HG03521 (cell line): Measurements from ENCODE around the gene EPB41L4A.
"Not testable (repeated sequence)": the region's sequence is repeated elsewhere in the genome, so short reads cannot be mapped to it uniquely, and the experiment has no call there.

Experiments used
- ATAC-seq: cut with Tn5 transposase; IDR thresholded peaks from one replicate; pipeline ENCODE4 v1.9.1; 2021; ENCODE audit warnings: mild to moderate bottlenecking, moderate library complexity; ENCODE audit not compliant: unreplicated experiment

Gene EPB41L4A

DNA sequence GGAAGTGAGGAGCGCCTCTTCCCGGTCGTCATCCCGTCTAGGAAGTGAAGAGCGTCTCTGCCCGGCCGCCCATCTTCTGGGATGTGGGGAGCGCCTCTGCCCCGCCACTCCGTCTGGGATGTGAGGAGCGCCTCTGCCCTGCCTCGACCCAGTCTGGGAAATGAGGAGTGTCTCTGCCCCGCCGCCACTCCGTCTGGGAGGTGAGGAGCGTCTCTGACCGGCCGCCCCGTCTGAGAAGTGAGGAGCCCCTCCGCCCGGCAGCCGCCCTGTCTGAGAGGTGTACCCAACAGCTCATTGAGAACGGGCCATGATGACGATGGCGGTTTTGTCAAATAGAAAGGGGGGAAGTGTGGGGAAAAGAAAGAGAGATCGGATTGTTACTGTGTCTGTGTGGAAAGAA lies 58.3 kb downstream of the EPB41L4A start:
- not testable (repeated sequence) for ATAC-seq

DNA sequence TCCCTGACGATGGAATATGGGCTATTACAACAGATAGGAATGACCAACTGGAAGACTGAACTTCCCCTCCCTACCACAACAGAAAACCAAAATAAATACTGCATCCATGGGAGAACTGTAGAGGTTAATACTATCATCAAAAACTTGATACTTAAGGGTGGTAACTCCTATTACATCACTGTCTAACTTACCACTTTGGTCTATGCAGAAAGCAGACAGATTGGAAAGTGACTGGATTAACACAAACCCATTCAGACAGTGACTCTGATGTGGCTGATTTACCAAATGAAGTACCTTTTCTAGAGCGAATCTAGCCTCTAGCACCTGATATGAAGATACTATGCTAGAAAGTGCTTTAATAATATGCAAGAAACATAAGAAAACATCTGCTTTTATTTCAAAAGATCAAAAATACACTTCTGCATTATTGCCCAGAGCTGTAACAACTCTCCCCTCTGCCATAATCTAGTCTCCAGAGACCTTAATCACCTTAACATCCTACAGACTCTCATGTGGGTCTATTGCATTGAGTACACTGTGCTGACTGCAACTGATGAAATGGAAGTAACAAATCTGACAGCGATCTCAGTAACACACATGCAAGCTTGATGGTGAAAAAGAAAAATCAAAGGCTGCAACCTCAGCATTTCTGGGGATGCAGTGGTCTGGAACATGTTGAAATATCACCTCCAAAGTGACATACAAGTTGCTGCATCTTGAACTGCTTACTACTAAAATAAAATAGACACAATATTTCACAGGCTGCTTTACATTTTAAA lies 62.7 kb downstream of the EPB41L4A start:
- ATAC-seq: no peak

DNA sequence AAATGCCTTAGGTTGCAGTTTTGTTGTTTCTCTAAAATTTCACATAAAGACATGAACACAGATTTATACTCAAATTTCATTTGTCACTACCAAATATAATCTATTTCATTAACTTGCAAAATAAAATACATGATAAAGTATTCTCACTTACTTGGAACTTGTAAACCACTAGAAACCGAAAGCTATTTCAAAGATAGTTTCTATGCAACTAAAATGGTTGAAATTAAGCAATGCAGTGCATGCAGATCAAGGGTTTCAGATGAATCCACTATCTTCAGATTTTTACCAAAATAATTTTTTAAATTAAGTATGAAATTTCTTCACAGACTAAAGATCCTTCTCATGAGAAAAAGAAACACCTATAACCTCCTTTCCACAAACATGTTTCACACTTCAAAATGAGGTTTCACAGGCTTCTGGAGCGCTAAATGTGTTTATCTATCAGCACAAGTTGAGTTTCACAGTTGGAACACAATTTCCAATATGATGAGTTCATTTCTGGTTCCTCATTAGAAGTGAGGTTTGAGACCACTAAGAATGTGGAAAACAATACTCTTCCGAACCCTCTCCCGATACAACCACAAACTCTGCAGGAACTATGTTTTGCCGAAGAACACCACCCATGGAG lies 63.9 kb downstream of the EPB41L4A start:
- no peak for ATAC-seq

DNA sequence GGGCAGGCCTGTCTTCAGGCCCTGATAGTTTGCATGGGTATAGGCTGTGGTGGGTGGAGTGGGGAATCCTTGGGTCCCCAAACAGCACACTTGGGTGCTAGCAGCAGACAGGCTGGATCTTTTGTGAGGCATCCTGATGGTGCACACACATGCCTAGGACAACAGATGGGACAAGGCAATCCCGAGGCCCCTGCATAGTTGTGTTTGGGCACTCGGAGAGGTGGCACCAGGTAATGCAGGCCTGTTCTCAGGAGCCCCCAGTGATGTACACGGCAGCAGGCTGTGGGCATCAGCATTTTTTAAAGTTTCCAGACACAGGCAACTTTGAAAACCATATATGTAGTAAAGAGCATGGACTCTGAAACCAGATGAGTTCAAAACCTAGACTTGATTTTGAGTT lies 65.4 kb downstream of the EPB41L4A start:
- ATAC-seq: no peak

DNA sequence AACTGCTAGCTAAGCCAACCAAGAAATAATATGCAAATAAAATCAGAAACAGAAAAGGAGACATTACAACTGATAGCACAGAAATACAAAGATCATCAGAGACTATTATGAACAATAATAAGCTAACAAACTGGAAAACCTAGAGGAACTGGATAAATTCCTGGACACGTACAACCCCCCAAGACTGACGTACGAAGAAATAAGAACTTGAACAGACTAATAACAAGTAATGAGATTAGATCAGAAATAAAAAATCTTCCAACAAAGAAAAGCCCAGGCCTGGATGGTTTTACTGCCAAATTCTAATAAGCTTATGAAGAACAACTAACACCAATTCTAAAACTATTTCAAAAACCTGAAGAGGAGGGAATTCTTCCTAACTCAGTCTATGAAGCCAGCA lies 67.9 kb downstream of the EPB41L4A start:
- no peak for ATAC-seq

DNA sequence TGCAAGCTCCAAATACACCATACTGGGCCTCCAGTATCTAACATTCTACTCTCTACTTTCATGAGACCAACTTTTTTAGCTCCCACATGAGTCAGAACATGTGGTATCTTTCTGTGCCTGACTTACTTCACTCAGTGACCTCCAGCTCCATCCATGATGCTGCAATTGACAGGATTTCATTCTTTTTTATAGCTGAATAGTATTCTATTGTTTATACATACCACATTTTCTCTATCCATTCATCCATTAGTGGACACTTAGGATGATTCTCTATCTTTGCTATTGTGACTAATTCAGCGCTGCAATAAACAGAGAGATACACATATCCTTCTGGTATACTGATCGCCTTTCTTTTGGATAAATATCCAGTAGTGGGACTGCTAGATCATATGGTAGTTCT lies 68.5 kb downstream of the EPB41L4A start:
- no peak for ATAC-seq

DNA sequence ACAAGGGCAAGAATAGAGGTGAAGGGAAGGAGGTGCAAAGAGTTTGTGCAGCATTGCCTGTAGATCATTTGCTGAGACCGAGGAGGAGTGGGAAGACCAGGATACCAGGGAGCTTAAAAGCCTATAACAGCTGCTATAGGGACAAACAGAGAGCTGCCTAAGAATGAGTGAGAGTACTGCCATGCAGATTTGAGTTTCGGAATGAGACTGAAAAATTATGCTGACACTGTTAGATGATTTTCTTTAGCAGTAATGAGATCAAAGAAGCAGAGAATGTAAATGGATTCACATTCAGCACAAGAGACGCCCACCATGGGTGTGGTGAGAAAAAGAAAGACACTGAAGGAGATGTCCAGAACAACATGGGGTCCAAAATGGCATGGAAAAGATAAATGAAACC lies 69.7 kb downstream of the EPB41L4A start:
- no peak for ATAC-seq

DNA sequence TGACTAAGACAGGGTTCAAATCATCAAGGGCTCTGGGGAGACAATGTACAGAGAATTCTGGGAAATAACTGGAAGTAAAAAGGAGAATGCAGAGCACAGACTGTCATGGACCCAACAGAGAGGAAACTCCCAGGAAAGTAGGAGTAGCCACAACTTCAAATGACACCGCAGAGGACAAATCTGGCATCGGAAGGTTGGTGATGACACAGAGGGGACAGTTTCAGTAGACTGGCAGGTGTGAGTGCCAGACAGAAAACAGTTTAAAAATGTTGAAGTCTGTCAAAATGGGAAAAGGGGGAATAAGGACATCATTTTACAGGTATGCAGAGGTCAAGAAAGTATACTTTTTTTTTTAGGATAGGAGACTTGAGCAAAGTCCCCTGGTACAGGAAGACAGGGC lies 70.2 kb downstream of the EPB41L4A start:
- no peak for ATAC-seq

DNA sequence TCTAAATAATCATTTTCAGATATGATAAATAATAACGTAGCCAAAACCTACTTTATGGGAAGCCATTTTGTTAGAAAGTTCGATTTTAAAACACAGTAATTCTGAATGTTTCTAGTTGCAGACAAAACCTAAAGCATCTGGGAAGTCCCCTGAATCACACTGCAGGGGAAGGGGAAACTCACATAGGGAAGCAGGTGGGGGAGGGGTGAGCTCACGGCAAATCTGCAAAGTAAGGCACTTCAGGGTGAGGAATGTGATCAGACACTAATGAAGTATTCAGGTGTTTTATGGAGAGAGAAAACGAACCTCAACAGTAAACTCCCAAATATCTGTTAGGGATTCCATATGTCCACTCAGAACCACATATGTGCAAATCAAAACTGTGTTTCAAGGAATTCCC lies 70.7 kb downstream of the EPB41L4A start:
- no peak for ATAC-seq

DNA sequence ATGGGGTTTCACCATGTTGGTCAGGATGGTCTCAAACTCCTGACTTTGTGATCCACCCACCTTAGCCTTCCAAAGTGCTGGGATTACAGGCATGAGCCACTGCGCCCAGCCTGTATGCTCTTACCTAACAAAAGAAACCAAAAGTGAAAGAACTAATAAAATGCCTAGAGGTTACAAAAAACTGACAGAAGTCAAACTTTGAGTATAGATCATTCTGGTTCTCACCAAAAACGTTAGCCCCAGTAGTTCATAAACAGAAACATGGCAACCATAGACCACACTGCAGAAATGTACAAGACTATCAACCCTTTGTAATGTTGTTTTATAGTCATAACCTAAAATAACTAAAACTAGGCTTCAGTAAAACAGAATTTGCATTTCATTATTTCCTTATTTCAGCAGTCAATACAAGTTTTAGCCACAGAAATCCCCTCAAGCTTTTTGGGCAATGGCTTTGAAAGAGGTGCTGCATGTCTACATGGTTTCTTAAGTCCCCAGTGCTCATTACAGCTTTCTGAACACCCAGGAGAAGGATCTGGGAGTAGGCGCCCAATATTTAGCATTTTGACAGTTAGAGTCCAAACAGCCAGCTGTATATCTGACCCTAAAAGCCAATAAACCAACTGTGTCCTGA lies 72.5 kb downstream of the EPB41L4A start:
- no peak for ATAC-seq

DNA sequence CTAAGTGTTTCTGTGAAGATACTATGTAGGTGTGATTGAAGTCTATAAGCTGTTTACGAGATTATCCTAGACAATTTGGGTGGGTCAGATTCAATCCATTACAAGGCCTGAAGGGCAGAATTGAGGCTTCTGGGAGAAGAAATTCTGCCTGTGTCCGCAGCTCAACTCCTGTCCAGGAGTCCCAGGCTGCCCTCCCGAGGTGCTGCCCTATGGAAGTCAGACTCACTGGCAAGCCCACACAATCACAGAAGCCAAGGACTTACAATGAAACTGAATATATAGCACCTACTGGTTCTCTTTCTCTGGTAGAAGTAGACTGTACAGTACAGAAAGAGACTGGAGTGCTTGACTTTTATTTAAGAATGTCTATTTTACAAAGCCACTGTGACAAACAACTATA lies 74.5 kb downstream of the EPB41L4A start:
- no peak for ATAC-seq

DNA sequence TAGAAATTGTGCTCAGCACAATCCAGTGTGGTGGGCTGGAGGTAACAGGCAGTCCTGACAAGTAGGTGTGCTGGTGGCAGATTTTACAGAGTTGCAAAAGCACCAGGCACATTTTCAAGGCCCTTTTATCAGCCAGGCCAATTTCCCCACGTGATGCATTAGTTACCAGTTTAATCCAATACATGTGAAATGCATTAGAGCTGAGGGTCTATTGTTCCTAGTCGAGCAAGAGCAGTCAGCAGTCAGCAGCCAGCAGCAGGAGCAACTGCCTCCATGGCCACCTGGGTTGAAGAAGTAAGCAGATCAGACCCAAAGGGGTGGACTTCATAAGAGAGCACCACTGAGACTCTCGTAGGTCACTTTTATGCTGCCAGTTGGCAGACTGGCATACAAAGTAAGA lies 76.7 kb downstream of the EPB41L4A start:
- no peak for ATAC-seq

DNA sequence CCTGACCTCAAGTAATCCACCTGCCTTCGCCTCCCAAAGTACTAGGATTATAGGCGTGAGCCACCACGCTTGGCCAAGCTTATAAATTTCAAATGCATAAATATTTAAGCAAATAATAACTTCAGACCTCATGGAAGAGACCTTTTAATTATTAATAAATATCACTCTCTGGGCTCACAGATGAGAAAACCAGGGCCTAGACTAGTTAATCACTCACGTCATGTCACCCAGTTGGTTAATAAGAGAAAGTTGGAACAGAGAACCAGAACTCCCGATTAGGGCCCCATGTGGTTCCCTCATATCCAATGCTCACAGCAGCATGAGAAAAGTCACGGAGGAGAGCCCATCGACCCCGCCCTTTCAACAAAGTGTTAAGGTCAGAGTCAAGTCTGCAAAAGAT lies 79.3 kb downstream of the EPB41L4A start:
- no peak for ATAC-seq

DNA sequence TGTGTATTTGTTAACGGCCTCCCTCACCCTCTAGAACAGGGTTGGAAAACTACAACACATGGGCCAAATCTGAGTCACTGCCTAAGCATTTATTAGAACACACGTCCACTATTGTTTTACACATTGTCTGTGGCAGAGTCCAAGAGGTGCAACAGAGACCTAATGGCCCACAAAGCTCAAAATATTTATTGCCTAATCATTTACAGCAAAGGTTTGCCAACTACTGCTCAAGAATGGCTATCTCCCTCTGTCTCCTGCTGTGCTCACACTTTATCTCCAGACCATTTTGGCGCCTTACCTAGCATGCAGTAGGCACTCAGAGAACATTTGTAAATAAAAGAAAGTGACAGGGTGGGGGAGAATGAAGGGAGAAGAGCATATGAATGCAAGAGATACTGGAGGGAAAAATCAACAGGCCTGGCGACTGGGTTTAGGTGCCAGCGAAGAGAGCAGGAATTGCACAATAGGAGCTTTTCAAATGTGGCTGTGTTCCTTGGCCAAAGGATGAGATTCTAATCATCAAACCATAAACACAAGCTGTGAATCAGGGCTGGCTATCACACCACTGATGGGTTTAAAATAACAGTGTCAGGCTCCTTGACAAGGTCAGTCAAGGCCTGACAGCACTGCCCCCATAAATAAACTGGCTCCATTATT lies 80.3 kb downstream of the EPB41L4A start:
- no peak for ATAC-seq

DNA sequence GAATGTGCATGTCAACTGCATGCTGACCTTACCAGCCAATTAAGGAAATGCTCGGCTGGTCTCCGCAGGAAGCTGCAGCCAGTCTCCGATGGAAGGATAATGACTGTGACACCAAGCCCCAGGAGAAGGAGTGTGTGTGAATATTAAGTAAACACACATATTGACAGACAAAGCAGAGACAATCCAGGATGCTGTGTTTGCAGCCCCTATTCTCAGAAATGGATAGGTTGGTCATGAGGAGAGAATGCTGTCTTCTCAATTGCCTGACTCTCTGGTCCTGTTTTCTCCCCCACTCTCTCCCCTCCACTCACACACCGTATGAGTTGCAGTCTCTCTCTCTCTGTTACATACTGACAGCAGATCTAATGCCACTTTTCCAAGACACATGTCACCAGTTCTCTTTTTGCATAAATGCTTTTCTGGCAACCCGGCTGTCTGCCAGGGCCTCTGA lies 85.7 kb downstream of the EPB41L4A start:
- ATAC-seq: no peak

DNA sequence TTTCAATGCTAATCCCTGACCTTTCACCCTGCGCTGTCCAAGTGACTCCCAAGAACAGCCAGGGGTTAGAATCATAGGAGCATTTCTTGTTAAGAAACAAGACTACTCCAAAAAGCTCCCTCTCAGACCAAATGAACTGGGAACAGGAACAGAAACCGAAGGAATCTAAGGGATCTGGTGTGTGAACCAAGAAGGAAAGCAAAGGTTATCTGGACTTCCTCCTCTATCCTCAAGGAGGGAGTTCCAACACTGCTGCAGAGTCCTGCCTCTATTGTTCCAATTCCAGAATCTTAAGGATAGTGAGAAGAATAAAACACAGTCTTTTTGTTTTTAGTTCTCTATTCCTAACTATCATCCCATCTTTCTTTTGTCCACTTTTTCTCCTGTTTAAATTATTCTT lies 87.2 kb downstream of the EPB41L4A start:
- no peak for ATAC-seq

DNA sequence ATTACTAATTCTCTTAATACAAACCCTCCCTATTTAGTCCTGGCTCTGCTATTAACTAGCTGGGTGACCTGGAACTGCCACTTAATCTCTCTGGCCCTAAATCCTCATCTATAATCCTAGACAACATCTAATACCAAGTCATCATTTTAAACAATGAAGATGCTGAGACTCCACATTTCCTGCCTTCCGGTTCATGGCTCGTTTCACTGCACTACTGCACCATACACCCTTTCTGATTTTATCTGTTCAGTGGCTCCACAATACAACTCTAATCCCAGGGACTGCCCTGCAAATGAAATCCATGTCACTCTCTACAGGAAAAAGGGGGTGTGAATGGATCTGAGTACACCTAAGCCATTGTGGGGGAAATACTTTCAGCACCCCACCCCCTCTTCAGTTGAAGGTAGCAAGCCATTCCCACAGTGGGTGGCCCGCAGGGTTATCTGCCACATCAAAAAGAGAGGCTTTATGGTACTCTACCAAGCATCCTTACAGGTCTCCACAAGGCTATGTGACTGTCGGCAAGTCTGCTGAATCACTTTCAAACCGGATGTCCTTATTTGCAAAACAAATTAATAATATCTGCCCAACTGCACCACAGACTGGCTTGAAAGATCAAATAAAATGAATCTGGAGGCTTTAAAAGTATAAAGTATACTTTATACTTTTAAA lies 89.5 kb downstream of the EPB41L4A start:
- ATAC-seq: peak; percentile 89

DNA sequence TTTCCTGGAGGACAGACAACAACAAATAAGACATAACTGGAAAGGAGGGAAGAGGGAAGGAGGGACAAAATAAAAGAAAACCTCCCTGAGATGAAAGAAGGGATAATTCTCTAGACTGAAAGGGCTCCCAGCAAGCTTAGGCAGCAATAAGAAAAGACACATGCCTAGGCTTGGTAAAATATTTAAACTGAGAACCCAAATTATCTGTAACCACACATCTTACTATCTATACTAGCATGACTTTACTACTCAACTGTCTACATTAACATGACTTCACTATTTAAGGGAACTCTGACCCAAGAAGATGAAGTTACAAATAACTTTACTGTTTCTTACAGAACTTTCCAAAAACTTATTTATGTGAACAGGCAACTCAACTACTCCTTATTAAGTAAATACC lies 95.9 kb downstream of the EPB41L4A start:
- no peak for ATAC-seq

DNA sequence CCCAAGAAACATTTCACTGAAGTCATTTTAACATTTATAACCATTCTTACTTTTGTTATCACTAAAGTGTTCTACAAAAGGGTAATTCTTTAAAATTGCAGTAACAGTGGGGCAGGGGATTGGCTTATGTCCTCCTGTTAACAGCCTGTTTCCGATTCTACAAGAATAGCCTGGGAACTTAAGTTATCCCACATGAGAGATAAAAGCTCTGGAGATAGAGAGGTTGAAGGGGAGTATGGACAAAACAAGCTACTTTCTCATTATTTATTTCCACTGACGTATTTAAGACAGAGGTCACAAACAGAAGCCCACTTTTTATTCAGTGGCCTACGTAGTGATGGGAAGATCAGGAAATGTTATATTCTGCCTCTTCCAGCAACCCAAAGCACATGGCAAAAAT lies 98.7 kb downstream of the EPB41L4A start:
- no peak for ATAC-seq

DNA sequence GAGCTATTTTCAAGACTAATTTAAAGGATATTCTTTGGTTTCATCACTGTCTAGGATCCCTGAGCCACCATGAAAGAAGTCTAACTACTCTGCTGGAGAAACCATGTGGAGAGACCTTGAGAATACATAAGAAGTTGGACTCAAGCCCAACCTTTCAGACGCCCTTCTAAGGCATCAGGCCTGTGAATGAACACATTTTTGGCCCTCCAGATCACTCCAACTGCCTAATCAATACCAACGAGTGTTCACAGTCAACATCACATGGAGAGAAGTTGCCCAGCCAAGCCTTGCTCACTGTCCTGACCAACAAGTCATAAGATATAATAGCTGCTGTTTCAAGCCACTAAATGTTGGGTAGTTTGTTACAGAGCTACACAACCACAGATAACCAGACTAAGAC lies 100.7 kb downstream of the EPB41L4A start:
- ATAC-seq: no peak

DNA sequence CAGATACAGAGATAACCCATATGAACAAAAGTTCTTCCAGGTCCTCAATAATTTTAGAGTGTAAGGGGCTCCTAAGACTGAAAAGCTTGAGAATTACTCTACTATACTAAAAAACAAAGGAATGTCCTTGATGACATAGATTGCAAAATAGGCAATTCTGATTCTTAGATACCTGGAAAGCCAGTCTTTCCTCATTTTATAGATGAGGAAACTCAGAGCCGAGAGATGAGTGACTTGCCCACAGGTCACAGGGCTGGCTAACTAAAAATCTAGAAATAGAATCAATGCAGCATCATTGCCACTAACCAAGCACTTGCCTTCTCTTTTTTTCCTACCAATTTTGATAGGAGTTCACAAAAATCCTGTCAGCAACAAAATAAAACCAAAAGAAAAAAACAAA lies 101.2 kb downstream of the EPB41L4A start:
- no peak for ATAC-seq
